Measurements from ENCODE around the gene SIGLEC1. TPM values are rescaled to one million over a fixed set of nuclear protein-coding genes. Genes with fewer than 3 reads are reported as not detected.

SIGLEC1 gene
- total RNA-seq, 1 donor from 2014 or later = not detected

DNA sequence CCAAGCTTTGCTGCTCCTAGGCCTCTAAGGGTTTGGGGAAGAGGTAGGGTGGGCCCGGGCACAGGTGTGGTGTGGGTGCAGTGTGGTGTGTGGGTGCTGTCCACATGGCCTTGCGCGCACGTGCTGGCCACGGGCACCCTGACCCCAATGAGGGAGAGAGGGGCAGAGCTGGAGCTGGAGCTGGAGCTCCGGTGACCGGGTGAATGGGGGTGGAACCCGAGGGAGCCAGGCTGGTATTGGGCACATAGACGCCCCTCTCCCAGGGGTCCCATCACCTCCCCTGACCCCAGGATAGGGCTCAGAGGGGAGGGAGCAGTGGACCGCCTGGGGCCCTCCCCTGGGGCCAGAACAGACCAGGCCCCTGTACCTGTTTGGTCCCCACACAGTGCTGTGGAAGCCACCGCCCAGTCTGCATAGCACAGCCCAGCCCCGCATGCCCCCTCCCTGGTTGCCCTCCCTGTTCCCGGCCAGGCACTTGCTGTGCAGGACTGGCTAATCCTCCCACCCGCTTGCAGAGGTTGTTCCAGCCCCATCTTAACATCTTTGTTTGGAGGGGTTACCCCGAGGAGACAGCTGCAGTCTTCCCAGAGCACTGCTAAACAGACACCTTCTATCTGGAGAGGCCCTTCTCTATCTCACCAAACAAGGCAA, 31.6 kb downstream of the SIGLEC1 start:
- intact Hi-C loops (cut with micrococcal nuclease) = no loop called here

DNA sequence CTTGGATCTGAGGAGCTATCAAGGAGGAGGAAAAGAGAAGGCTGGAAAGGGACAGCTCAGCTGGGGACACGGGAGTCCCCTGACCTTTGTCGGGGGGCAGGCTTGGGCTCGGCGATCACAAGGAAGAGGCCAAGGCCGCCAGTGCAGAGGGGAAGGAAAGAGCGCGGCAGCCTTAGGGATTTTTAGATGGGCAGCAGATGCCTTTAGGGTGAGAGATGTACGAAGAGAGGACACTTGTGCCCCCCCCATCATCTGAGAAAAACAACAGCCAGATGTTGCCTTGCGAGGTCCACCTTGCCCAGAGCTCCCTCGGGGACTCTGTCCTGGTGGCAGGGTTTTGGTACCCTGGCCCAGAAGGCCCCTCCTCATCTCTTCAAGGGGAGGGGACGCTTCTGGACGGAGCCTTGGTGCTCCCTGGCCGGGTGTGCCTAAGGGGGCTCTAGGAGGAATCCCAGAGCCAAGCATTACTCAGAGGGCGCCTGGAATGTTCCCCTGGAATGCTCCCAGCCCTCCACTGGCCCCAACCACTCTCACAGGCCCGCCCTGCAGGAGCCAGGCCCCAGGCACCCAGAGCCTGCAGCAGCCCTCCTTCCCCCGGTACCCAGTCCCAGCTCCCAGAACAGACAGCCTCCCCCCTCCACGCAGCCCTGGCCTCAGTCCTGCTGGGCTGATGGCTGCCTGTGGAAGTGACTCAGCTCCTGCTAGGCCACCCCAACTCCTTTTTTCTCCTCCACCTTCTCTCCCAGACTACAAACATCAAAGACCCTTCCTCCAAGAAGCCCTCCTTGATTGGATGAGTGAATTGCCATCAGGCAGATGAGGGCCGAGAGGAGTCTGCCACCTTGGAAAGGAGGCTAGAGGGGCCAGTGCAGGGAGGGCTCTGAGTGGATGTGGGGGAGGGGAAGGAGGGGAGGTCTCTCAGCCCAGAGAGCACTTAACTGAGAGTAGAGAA, 32.4 kb downstream of the SIGLEC1 start:
- intact Hi-C loops (cut with micrococcal nuclease) = no loop called here

DNA sequence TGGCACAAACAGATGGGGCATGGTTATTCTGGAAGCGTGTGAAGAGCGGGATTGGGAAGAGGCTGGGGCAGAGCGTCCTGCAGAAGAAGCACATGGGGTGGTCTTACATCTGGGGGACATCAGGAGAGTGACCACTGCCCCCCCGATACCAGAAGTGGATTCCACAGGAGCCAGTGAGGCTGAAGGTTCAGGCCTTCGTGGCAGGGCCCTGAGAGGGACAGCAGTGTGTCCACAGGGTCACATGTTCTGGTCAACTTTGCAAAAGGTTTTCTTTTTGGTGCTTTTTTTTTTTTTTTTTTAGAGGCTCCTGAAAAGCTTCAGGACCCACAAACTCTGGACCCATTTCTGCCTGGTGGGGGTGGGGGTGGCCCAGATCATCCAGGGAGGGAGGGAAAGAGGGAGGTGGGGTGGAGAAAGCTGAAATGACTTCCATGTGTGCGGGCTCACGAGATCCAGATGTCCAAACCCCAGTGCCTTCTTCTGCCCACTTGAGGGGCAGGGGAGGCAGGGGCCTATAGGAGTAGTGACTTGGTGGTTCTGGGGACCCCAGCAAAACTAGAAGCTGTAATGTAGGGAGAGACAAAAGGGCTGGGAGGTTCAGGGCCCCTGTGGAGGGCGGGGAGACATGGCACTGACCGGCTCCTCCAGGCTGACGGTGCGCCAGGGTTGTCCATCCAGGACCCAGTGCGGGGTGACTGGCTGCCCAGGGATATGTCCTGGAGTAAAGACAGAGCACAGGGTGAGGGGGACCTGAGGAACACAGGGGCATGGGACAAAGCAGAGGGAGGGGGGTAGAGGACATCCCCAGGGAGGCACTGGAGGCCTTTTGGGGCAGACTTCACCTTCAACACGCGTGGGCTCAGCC, 33.3 kb downstream of the SIGLEC1 start:
- intact Hi-C loops (cut with micrococcal nuclease) = no loop called here

DNA sequence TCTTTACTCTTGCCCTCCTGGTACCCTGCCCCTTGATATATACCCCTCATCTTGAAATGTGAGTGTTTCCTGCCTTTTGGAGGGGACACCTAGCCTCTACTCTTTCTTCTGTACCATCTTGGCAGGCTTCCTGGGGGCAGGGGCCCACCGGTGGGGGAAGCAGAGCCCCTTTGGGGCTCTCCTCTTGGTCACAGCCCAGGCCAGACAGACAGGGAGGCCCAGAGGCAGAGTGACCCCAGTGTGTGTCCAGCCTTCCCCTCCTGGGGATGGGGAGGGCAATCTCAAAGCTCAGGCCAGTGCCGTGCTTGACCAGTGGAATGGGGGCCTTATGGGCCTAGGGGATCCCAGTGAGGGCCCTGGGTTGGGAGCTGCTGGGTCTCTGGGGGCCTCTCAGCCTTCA, 34.2 kb downstream of the SIGLEC1 start:
- intact Hi-C loops (cut with micrococcal nuclease) = no loop called here

DNA sequence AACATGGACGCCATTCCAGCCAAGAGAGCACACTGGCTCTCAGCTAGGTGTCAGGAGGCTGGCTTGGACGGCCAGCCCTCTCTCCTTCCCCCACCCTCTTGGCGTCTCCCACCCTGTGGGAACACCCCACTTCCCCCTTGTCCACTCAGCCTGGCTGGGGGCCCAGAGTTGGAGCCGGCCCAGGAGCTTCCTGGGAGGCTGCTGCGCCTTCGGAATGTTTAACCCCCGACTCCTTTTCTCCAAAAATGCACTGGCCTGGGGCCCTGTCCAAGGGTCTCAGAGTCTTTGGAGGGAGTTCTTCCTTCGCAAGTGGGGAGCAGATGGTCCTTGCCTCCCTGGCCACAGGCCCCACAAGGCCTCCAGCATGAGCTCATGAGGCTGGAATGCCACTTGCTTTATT, 34.7 kb downstream of the SIGLEC1 start:
- intact Hi-C loops (cut with micrococcal nuclease) = no loop called here

DNA sequence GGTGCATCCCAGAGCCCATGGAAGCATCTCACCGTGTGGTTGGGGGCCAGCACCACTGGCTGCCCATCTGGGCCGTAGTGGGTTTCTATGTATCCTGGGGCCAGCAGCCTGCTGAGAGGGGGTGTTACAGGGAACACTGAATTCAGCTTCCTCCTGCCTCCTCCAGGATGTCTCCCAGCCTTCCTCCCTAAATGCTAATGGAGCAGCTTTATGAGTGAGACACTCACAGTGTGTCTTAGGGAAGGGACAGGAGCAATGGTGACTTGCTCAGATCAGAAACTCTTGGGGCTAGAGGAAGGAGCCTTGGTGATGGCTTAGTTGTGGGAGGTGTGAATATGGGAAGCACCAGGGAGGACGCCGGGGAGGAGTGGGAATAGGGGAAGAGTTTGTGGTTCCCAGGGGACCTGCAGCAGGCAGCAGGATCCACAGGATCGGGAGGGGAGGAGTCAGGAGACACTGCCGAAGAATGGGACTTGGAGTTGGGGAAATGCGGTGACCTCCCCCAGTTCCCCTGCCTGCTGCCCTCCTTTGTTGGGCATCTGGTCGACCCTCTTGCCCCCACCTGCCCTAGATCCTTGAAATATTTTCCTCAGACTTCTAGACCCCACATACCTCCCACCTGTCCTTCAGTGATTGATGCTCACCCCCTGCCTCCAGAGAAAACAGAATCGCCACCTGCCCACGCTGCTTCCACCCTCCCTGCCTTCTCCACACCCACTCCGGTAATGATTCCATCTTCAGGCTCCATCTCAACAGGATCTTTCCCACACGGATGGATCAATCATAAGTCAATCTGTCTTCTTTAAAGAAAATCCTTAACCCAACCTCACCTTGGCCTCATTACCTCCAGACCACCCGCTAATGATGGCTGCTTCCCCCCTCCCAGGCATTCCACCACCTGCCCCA, 37.2 kb downstream of the SIGLEC1 start:
- intact Hi-C loops (cut with micrococcal nuclease) = no loop called here

DNA sequence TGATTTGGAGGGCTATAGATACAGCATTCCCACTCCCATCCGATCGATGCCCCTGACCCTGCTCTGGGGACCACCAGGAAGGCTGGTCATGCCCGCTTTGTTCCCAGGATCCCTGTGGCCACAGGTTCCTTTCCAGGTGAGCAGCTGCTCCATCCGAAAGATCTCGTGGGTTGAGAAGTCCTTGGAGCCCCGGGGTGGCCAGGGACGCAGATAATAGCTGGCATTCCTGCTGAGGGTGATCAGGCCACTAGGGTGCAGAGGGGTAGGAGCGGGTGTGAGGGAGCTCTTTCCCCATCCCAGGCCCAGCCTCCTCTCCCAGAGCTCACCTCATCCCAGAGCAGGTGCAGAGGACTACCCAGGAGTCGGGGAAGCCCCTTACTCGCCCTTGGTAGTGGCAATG, 38.0 kb downstream of the SIGLEC1 start:
- intact Hi-C loops (cut with micrococcal nuclease) = no loop called here

DNA sequence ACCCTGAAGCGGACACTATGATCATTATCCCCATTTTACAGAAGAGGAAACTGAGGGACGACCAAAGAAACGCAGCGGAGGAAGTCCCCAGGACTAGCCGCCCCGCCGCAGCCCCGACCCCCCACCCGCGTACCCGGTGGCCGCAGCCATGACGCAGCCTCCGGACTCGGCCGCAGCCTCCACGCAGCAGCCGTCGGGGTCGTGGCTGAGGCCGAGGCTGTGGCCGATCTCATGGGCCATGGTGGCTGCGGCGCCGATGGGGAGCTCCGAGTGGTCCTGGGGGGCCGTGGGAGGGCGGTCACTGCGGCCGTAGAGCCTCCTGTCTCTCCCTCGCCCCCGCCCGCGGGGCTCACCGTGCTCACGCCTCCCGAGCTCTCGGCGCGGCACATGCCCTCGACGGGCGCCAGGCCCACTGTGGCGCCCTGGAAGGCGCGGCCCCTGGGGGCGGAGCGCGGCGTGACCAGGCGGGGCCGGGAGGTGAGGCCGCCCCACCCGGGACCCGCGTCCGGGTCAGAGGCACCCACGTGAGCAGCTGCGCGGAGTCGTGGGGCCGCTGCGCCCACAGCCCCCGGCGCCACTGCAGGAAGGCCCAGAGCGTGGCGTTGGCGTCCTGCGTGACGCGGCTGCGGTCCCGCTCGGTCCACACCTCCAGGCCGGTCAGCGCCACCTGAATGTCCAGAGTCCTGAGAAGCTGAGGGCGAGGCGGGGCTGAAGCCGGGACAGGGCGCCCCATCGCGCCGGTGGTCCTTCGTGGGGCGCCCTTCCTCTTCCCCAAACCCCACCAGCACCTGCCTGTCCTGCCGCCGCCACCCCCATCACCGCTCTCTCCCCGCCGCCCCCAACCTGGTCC, 39.0 kb downstream of the SIGLEC1 start:
- intact Hi-C loops (cut with micrococcal nuclease) = no loop called here

DNA sequence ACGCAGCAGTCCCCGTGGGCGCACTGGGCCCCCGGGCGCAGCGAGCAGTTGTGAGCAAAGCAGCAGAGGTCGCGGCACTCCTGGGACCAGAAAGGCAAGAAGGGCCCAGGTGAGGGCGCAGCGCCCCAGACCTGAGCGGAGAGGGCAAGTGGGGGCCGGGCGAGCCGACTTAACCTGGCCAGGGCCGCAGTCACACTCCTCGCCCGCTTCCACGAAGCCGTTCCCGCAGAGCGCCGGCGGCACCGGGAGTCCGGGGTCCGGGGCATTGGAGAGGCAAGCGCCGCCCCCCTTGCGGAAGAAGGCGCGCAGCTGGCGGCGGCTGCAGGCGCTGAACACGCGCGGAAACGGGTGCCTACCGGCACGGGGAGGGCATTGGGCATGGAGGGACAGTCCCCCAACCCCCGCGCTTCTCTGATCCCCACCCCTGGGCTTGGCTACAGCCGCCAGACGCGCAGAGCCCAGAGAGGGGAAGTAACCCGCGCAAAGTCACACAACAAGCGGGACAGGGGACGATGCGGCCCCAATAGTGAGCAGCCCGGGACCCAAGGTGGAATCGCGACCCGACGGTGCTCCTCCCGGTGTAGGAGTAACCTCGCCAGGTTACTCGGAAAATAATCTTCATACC, 39.7 kb downstream of the SIGLEC1 start:
- intact Hi-C loops (cut with micrococcal nuclease) = no loop called here

DNA sequence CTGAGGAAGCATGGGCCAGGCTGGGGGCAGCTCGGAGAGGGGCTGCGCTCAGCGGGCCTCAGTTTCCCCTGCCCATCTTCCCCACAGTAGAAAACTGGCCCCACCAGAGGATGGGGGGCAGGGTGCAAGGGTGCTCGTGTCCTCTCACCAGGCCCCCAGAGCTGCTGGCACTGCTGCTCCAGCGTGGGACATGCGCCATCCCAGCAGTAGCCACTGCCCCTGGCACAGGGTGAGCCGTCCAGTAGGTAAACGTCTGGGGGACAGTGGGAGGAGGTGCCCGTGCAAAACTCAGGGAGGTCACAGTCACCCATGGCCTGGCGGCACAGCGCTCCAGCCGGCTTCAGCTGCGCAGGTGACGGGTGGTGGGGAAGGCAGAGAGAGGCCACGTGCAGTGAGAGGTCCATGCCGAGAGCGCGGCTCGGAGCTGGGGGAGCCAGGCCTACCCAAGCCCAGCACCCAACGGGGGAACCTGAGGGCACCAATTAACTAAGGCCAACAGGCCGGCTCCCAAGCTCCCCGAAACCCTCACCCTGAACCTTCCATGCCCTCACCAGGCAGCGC, 40.3 kb downstream of the SIGLEC1 start:
- intact Hi-C loops (cut with micrococcal nuclease) = no loop called here

DNA sequence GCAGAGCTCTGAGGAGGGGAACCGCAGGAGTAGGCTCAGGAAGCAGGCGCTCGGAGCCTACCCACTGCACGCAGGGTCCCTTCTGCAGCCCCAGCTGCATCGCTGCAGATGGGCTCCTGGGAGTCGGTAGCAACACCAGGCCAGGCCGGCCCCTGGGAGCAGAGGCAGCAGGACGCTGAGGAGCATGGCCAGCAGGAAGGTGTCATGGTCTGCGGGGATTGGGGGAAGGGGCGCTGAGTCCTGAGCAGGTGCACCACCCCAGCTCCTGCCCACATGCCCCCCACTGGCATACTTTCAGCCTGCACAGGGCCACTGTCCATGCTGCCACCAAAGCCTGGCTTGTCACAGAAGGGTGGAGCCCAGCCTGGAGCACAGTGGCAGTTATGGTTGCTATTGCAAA, 41.5 kb downstream of the SIGLEC1 start:
- intact Hi-C loops (cut with micrococcal nuclease) = no loop called here

DNA sequence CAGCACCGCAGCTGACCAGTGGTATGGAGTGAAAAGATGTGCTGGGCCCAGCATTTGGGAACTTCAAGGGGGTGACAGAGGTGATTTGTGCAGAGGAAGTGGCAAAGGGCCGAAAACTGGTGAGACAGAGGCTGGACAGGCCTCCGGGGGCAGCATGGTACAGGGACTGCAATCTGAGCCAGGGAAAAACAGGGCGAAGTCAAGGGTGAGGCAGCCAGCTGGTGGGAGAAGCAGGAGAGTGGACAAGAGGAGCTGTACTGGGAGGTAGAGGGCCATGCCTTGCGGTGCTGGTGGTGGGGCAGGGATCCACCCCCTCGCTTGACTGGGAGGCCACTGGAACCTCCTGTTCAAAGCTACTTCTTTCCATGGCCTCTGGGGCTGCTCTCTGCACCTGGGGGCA, 41.9 kb downstream of the SIGLEC1 start:
- intact Hi-C loops (cut with micrococcal nuclease) = no loop called here

DNA sequence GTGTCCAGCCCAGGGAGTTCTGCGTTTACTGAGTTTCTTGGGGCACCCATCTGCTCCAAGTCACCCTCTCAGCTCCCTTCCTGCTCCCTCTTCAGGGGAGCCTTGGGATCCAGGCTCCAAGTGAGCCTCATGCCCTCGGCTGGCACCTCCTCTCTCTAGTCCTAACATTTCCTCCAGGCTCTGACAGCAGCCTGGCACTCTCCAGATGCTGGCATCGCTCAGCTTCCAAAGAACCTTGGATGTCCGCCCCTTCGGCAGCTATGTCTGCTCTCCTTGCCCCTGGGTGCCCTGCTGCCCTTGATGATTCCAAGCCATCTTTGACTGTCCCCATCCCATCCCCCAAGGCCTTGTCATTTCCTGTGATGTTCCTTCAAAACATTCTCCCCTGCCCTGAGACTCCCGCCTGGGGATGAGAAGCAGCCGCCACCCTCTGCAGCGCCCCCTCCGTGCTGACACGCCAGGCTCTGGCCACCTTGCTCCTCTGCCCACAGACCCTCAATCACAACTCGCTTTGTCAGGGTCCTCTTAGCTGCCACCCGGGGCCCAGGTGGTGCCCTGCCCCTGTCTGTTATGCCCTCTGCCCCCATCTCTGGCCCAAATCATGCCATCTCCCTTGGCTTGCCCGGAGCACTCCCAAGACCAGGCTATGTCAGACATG, 42.6 kb downstream of the SIGLEC1 start:
- intact Hi-C loops (cut with micrococcal nuclease) = loop anchor here (5.0 kb wide), 2 partner anchors 108 to 248 kb away; no protein-coding TSS in a partner anchor

DNA sequence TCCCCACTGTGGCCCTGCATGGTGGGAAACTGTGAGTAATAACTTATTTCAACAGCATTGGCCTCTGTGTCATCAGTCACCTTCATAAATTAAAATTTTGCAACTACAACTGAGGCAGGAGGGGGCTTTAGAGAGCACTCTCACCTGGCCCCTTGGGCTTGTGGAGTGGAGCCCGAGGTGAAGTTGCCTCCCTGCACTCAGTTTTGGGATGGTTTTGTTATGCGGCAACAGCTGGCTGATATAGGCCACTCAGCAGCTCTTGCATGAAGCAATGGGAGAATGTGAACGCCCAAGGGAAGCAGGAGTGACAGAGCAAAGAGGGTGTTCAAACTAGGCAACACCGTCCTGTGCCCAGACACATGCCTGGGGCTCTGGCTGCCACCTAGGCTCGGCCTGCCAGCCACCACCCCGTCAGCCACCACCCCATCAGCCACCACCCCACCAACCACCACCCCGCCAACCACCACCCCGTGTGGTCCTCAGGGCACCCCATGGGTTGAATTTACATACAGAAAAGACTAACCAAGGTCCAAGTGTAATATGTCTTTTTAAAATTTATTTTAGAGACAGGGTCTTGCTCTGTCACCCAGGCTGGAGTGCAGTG, 44.9 kb downstream of the SIGLEC1 start:
- intact Hi-C loops (cut with micrococcal nuclease) = loop anchor here (5.0 kb wide), 2 partner anchors 105 to 245 kb away; no protein-coding TSS in a partner anchor

DNA sequence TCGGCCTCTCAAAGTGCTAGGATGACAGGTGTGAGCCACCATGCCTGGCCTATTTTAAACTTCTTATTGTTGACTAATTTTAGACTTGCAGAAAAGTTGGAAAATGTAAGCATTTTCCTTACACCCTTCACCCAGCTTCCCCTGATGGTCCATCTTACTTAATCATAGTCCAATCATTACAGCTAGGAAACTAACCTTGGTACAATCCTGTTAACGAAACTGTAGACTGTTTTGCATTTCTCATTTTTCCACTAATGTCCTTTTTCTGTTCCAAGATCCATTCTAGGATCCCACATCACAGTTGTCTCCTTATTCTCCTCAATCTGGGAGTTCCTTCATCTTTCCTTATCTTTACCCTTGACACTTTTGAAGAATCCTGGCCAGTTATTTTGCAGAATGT, 48.5 kb downstream of the SIGLEC1 start:
- intact Hi-C loops (cut with micrococcal nuclease) = no loop called here

DNA sequence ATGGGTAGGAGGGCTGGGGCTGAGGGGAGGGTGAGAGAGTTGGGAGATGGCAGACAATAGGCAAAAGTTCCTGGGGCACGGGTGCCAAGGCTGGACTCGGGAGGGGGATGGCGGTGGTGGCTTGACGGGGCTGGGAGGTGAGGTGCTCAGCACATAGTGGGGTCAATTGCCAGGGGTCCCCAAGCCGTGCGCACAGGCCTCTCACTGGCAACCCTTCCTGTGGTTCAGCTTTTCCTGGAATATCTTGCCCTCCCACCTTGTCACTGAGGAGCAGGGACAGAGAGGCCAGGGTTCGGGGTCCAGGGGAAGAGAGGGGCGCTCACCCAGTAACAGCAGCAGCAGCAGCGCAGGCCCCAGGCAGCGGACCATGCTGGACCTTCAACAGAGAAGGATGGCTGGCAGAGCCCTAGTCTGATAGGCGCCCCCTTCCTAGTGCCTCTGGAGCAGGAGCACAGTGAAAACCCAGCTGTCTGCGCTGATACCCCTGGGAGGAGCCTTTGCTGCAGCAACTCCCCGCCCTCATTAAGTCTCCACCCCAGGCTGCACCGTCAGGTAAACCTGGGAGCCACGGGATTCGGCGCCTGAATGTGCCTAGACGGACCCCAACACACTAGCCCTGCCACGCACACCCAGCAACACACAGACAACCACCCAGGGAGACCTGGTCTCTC, 49.2 kb downstream of the SIGLEC1 start, which contains the start of gene GFRA4:
GFRA4 (minus strand) TSS at position 369 of the 671 bp plus-strand sequence; CDS start at position 369, 0 bp downstream.
- intact Hi-C loops (cut with micrococcal nuclease) = no loop called here

Data from T-helper 1 cell treated with Interleukin-12 subunit alpha and Interleukin-12 subunit beta and Interleukin-4 antibody, amounts not matched to agents 30 ng/mL and 1 ng/mL, for 36 hours (primary cell).